ENCODE data around the gene CISH.

Gene CISH, protein sequence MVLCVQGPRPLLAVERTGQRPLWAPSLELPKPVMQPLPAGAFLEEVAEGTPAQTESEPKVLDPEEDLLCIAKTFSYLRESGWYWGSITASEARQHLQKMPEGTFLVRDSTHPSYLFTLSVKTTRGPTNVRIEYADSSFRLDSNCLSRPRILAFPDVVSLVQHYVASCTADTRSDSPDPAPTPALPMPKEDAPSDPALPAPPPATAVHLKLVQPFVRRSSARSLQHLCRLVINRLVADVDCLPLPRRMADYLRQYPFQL

DNA sequence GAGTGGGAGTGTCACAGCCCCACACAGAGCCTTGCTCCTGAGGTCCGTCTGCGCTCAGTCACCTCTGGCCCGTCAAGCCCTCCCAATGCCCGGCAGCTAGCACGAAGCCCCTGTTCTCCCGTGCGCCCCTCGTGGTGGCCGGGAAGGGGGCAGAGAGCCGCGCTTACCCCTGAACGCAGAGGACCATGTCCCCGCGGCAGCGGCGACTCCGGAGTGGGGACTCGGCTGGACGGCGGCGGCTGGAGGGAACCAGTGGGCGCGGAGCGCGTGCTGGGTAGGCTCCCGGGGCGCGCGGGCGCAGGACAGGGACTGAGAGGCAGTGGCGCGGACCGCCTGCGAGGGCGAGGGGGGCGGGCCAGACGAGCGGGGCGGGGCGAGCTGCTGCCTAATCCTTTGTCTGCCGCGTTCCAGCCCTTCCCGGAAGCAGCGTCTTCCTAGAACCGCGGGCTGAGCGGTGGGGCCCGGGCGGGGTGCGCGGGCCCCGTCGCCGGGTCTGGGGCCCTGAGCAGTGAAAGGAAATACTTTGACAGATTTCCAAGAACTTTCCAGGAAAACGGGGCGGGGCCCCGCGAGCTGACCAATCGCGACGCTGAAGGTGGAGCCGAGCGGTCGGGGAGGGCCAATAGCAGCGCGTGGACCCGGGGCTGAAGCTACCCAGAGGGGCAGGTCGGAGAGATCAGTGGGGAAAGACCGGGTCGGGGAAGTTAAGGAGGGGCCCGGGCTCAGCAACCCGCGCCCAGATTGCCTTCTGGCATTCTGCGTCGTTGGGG lies at the start of gene CISH:
TSS of gene CISH (minus strand) at position 311 of the 770 bp plus-strand sequence. CDS start at position 187, 124 bp downstream.
- Histone ChIP-seq H3K27me3 (ENCODE audit: insufficient read depth, insufficient read length) (peaks cover 53% of the 10 kb centered on the region), H3K9me3 (ENCODE audit: insufficient read depth, low read length) (no peaks in the 10 kb centered on the region), H3K4me1 (ENCODE audit: insufficient read depth, insufficient read length) (peaks cover 14% of the 10 kb centered on the region), H3K4me3 (ENCODE audit: insufficient read length, low read depth) (peak within 1 kb of the TSS; percentile 56), H3K36me3 (ENCODE audit: insufficient read depth, insufficient read length, low read length) (peaks cover 20% of the 10 kb centered on the region), H3K9ac (ENCODE audit: insufficient read length, low read depth) (peak within 1 kb of the TSS; percentile 74)
- peak; percentile 88 for DNase-seq (ENCODE audit: low read depth, low spot score)
- no peak for TF ChIP-seq ZNF274 (IDR thresholded peaks at IDR 0.05; ENCODE audit: low read depth, low read length)
- no peak for TF ChIP-seq SUZ12 (IDR thresholded peaks at IDR 0.05; ENCODE audit: extremely low read depth, insufficient read depth, insufficient read length)
- no peak for TF ChIP-seq YY1 (IDR thresholded peaks at IDR 0.05; ENCODE audit: insufficient read depth, insufficient read length)

DNA sequence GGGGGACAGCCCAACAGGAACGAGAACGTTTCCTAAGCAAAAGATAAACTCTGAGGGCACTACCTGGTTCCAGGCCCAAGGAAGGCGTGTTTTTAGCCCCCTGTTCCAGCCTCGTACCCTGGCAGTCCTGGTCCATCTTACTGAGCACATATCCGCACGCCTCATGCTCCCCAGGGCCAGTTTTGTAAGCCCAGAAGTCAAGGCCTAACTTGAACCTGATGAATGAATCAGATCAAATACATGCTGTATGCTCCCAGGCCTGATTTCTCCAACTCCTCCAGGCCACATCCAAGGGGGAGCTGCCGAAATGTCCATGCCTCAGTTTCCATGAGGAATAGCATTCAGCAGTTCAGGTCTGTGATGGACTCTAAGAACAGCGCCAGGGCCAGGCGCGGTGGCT lies 48.8 kb upstream of the CISH start:
- TF ChIP-seq SUZ12 (IDR thresholded peaks at IDR 0.05; ENCODE audit: extremely low read depth, insufficient read depth, insufficient read length) (no peak), ZNF274 (IDR thresholded peaks at IDR 0.05; ENCODE audit: low read depth, low read length) (no peak), YY1 (IDR thresholded peaks at IDR 0.05; ENCODE audit: insufficient read depth, insufficient read length) (no peak)
- Histone ChIP-seq H3K4me1 (ENCODE audit: insufficient read depth, insufficient read length) (no peaks in the 10 kb centered on the region), H3K36me3 (ENCODE audit: insufficient read depth, insufficient read length, low read length) (no peaks in the 10 kb centered on the region), H3K9ac (ENCODE audit: insufficient read length, low read depth) (no peak overlapping the region), H3K9me3 (ENCODE audit: insufficient read depth, low read length) (no peaks in the 10 kb centered on the region), H3K27me3 (ENCODE audit: insufficient read depth, insufficient read length) (no peaks in the 10 kb centered on the region), H3K4me3 (ENCODE audit: insufficient read length, low read depth) (no peak overlapping the region)
- no peak for DNase-seq (ENCODE audit: low read depth, low spot score)

- H3K9me3 ChIP-seq (ENCODE audit: insufficient read depth, low read length): no peaks in the 10 kb centered on the region
- H3K27me3 ChIP-seq (ENCODE audit: insufficient read depth, insufficient read length): no peaks in the 10 kb centered on the region
- H3K4me1 ChIP-seq (ENCODE audit: insufficient read depth, insufficient read length): no peaks in the 10 kb centered on the region
- no peak overlapping the region for H3K4me3 ChIP-seq (ENCODE audit: insufficient read length, low read depth)
- no peak for DNase-seq (ENCODE audit: low read depth, low spot score)
- H3K9ac ChIP-seq (ENCODE audit: insufficient read length, low read depth): no peak overlapping the region
- no peak for TF ChIP-seq YY1 (IDR thresholded peaks at IDR 0.05; ENCODE audit: insufficient read depth, insufficient read length)
- TF ChIP-seq SUZ12 (IDR thresholded peaks at IDR 0.05; ENCODE audit: extremely low read depth, insufficient read depth, insufficient read length): no peak
- no peak for TF ChIP-seq ZNF274 (IDR thresholded peaks at IDR 0.05; ENCODE audit: low read depth, low read length)
- H3K36me3 ChIP-seq (ENCODE audit: insufficient read depth, insufficient read length, low read length): no peaks in the 10 kb centered on the region
These were observed 47.3 kb upstream of the CISH start for GRCh38 chr3:50658831-50659230.

DNA sequence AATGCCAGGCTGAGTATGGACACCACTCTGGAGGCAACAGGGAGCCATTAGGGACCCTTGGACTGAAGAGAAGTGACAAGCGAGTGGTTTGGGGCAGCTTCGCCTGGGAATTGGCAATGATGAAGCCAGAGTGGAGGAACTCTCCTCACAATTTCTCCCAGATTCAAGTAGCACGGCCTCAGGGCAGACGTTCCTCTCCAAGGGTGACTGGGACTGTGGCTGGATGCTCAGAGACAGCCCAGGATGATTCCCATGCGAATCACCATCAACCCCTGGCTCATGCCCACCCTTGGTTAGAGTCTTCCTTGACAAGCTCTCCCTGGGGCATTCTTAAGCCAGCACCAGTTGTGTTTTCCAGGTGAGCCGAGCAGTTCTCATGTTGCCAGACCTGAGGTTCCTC lies 46.8 kb upstream of the CISH start:
- H3K9me3 ChIP-seq (ENCODE audit: insufficient read depth, low read length): no peaks in the 10 kb centered on the region
- DNase-seq (ENCODE audit: low read depth, low spot score): no peak
- no peaks in the 10 kb centered on the region for H3K27me3 ChIP-seq (ENCODE audit: insufficient read depth, insufficient read length)
- no peak for TF ChIP-seq YY1 (IDR thresholded peaks at IDR 0.05; ENCODE audit: insufficient read depth, insufficient read length)
- TF ChIP-seq SUZ12 (IDR thresholded peaks at IDR 0.05; ENCODE audit: extremely low read depth, insufficient read depth, insufficient read length): no peak
- no peak for TF ChIP-seq ZNF274 (IDR thresholded peaks at IDR 0.05; ENCODE audit: low read depth, low read length)
- no peak overlapping the region for H3K4me3 ChIP-seq (ENCODE audit: insufficient read length, low read depth)
- no peaks in the 10 kb centered on the region for H3K4me1 ChIP-seq (ENCODE audit: insufficient read depth, insufficient read length)
- no peak overlapping the region for H3K9ac ChIP-seq (ENCODE audit: insufficient read length, low read depth)
- no peaks in the 10 kb centered on the region for H3K36me3 ChIP-seq (ENCODE audit: insufficient read depth, insufficient read length, low read length)

- no peak overlapping the region for H3K9ac ChIP-seq (ENCODE audit: insufficient read length, low read depth)
- DNase-seq (ENCODE audit: low read depth, low spot score): no peak
- TF ChIP-seq ZNF274 (IDR thresholded peaks at IDR 0.05; ENCODE audit: low read depth, low read length) (no peak), SUZ12 (IDR thresholded peaks at IDR 0.05; ENCODE audit: extremely low read depth, insufficient read depth, insufficient read length) (no peak), YY1 (IDR thresholded peaks at IDR 0.05; ENCODE audit: insufficient read depth, insufficient read length) (no peak)
- H3K9me3 ChIP-seq (ENCODE audit: insufficient read depth, low read length): no peaks in the 10 kb centered on the region
- peaks cover 2% of the 10 kb centered on the region for H3K4me1 ChIP-seq (ENCODE audit: insufficient read depth, insufficient read length)
- H3K27me3 ChIP-seq (ENCODE audit: insufficient read depth, insufficient read length): no peaks in the 10 kb centered on the region
- no peak overlapping the region for H3K4me3 ChIP-seq (ENCODE audit: insufficient read length, low read depth)
- H3K36me3 ChIP-seq (ENCODE audit: insufficient read depth, insufficient read length, low read length): no peaks in the 10 kb centered on the region
These were observed 46.2 kb upstream of the CISH start for GRCh38 chr3:50657816-50658215.

GRCh38 chr3:50657407-50657806 lies 45.8 kb upstream of the CISH start:
- no peak for DNase-seq (ENCODE audit: low read depth, low spot score)
- Histone ChIP-seq H3K9me3 (ENCODE audit: insufficient read depth, low read length) (no peaks in the 10 kb centered on the region), H3K4me1 (ENCODE audit: insufficient read depth, insufficient read length) (peaks cover 6% of the 10 kb centered on the region), H3K36me3 (ENCODE audit: insufficient read depth, insufficient read length, low read length) (no peaks in the 10 kb centered on the region), H3K9ac (ENCODE audit: insufficient read length, low read depth) (no peak overlapping the region), H3K27me3 (ENCODE audit: insufficient read depth, insufficient read length) (no peaks in the 10 kb centered on the region), H3K4me3 (ENCODE audit: insufficient read length, low read depth) (no peak overlapping the region)
- no peak for TF ChIP-seq ZNF274 (IDR thresholded peaks at IDR 0.05; ENCODE audit: low read depth, low read length)
- TF ChIP-seq SUZ12 (IDR thresholded peaks at IDR 0.05; ENCODE audit: extremely low read depth, insufficient read depth, insufficient read length): no peak
- TF ChIP-seq YY1 (IDR thresholded peaks at IDR 0.05; ENCODE audit: insufficient read depth, insufficient read length): no peak
